AG04449 (cell line): Measurements from ENCODE around the gene BHLHA15.

Source experiments
- CTCF ChIA-PET: fragments of 350-600 bp; formaldehyde crosslinking; extraction: SDS; loops from one replicate; lab custom pipeline; 2021; ENCODE audit warnings: antibody characterized with exemption; lab: Yijun Ruan, JAX
- POLR2A ChIA-PET: fragments of 400-600, 350-600 bp; formaldehyde crosslinking; extraction: SDS; loops from one replicate; lab custom pipeline; 2020; ENCODE audit warnings: antibody characterized with exemption, inconsistent platforms; lab: Yijun Ruan, JAX
- DNase-seq: peaks from one replicate; pipeline ENCODE4 v3.0.0-alpha.2; 2010; ENCODE audit warnings: low read depth, low spot score
- H3K4me3 ChIP-seq: 2 replicates; pipeline ENCODE4 v1.5.1; 2011; ENCODE audit warnings: low read depth, mild to moderate bottlenecking, control low read depth, low read length
- CTCF ChIP-seq: IDR thresholded peaks from one replicate; pipeline ENCODE4 v1.5.1; 2011; ENCODE audit warnings: mild to moderate bottlenecking, moderate library complexity, low read length, control low read depth, inconsistent platforms; ENCODE audit not compliant: insufficient read depth; ENCODE audit errors: missing control alignments

BHLHA15 gene

GRCh38 chr7:98166668-98166970 lies 44.6 kb upstream of the BHLHA15 start:
- H3K4me3 ChIP-seq: no peak overlapping the region
- ChIA-PET CTCF (interaction anchor here (0.9 to 16.2 kb wide), 15 partner anchors 9 to 147 kb away, joined by 3 to 544 read pairs (median 18); partner anchors contain the start of gene LMTK2), POLR2A (no interaction called here)
- no peak for TF ChIP-seq CTCF
- no peak for DNase-seq

- CTCF ChIA-PET: interaction anchor here (0.9 to 16.2 kb wide), 25 partner anchors 10 to 986 kb away, joined by 3 to 544 read pairs (median 10); partner anchors contain the start of gene LMTK2
- no peak for TF ChIP-seq CTCF
These were observed 43.6 kb upstream of the BHLHA15 start for GRCh38 chr7:98167653-98168052.

GRCh38 chr7:98168181-98168903 lies 42.9 kb upstream of the BHLHA15 start:
- CTCF ChIA-PET: interaction anchor here (0.8 to 16.2 kb wide), 41 partner anchors 10 to 987 kb away, joined by 3 to 544 read pairs (median 6); partner anchors contain the start of gene LMTK2

More at GRCh38 chr7:98167653-98168052, 43.6 kb upstream of the BHLHA15 start:
- no peak overlapping the region for H3K4me3 ChIP-seq
- POLR2A ChIA-PET: no interaction called here
- no peak for DNase-seq

GRCh38 chr7:98168904-98169621 lies 42.2 kb upstream of the BHLHA15 start:
- CTCF ChIA-PET: interaction anchor here (0.8 to 16.2 kb wide), 40 partner anchors 10 to 672 kb away, joined by 3 to 544 read pairs (median 6); partner anchors contain the start of gene LMTK2
- H3K4me3 ChIP-seq: no peak overlapping the region
- POLR2A ChIA-PET: no interaction called here
- DNase-seq: no peak
- TF ChIP-seq CTCF: no peak

More at GRCh38 chr7:98168181-98168903, 42.9 kb upstream of the BHLHA15 start:
- TF ChIP-seq CTCF: peak; percentile 71
- POLR2A ChIA-PET: no interaction called here
- DNase-seq: no peak
- H3K4me3 ChIP-seq: no peak overlapping the region

GRCh38 chr7:98170966-98171365 lies 40.3 kb upstream of the BHLHA15 start:
- ChIA-PET CTCF (interaction anchor here (16.2 kb wide), 1 partner anchor 152 kb away, joined by 544 read pairs; no protein-coding TSS in a partner anchor), POLR2A (no interaction called here)
- no peak overlapping the region for H3K4me3 ChIP-seq
- no peak for DNase-seq
- no peak for TF ChIP-seq CTCF

- no peak for TF ChIP-seq CTCF
- POLR2A ChIA-PET: no interaction called here
- CTCF ChIA-PET: interaction anchor here (0.9 to 16.2 kb wide), 3 partner anchors 52 to 152 kb away, joined by 3 to 544 read pairs (median 5); partner anchors contain the start of gene LMTK2
- H3K4me3 ChIP-seq: no peak overlapping the region
- DNase-seq: no peak
These were observed 39.8 kb upstream of the BHLHA15 start for GRCh38 chr7:98171449-98171848.
